Right cardiac atrium (tissue), 5 donors: ENCODE data around the gene PTPRN2. TPM values are rescaled to one million over a fixed set of nuclear protein-coding genes. Genes with fewer than 3 reads are reported as not detected.
A peak's percentile ranks its signal among the peaks of the same experiment; 100 is the strongest.

Experiments
- ATAC-seq, 2 donors: fragments of 200-7000 bp; cut with Tn5 transposase; one replicate each; pipeline versions ENCODE4 v1.8.0 to v1.9.1; 2020; ENCODE audit warnings: moderate library complexity in 2 of 2, mild to moderate bottlenecking in 1 of 2
- DNase-seq, 3 donors: peaks; one replicate each; pipeline ENCODE4 v3.0.0-alpha.2; 2020
- H3K27ac ChIP-seq: one replicate; pipeline ENCODE4 v1.5.1; 2013; ENCODE audit warnings: mild to moderate bottlenecking, low read length, control low read depth, moderate library complexity
- H3K27me3 ChIP-seq: one replicate; pipeline ENCODE4 v1.6.1; 2013; ENCODE audit not compliant: control insufficient read depth, insufficient read depth
- H3K4me1 ChIP-seq: one replicate; pipeline ENCODE4 v1.6.1; 2013; ENCODE audit warnings: low read length; ENCODE audit not compliant: control insufficient read depth, insufficient read depth
- H3K4me3 ChIP-seq: one replicate; pipeline ENCODE4 v1.5.1; 2013; ENCODE audit warnings: low read length, control low read depth
- H3K9me3 ChIP-seq: one replicate; pipeline ENCODE4 v1.6.1; 2013; ENCODE audit warnings: low read length; ENCODE audit not compliant: control insufficient read depth
- WGBS: extraction: QIAGEN DNeasy Blood & Tissue Kit; methylation state at CpG from one replicate; pipeline ENCODE4 v1.1.7; 2013; 5-methylcytosine and 5-hydroxymethylcytosine counted together
- intact Hi-C, 4 donors: fragments of 100-400 bp; cut with DNase I; formaldehyde crosslinking; loops; one replicate each; pipeline versions ENCODE4 v1.11.0 to v1.14.0; 2022 to 2023
- polyA plus RNA-seq: library from polyadenylated mRNA; stranded (reverse); fragments of 200-250 nt; gene quantifications from one replicate; pipeline ENCODE4 v1.2.3, GENCODE V29; 2013
- total RNA-seq, 4 donors: library from RNA; stranded (reverse); fragmentation: NEBNext Ultra II Directional; extraction: Animal tissue kit (Norgen Biotek cat#: 25700); gene quantifications; one replicate each; pipeline ENCODE4 v1.2.1, GENCODE V29; 2021
- donor health status: healthy with polysubstance abuse.
- donor health status: DM: no; HTN: yes; CAD: no.
- donor health status: DM: no; HTN: no; CAD: no.
- donor health status: DM: no; HTN: yes; CAD: no; lungs with severe emphysema.
- donor health status: DM: yes; HTN: yes; CAD: no.

Gene PTPRN2
- total and polyA plus RNA-seq, 5 donors, result 1.5 to 3.9 (median 1.9) TPM

DNA sequence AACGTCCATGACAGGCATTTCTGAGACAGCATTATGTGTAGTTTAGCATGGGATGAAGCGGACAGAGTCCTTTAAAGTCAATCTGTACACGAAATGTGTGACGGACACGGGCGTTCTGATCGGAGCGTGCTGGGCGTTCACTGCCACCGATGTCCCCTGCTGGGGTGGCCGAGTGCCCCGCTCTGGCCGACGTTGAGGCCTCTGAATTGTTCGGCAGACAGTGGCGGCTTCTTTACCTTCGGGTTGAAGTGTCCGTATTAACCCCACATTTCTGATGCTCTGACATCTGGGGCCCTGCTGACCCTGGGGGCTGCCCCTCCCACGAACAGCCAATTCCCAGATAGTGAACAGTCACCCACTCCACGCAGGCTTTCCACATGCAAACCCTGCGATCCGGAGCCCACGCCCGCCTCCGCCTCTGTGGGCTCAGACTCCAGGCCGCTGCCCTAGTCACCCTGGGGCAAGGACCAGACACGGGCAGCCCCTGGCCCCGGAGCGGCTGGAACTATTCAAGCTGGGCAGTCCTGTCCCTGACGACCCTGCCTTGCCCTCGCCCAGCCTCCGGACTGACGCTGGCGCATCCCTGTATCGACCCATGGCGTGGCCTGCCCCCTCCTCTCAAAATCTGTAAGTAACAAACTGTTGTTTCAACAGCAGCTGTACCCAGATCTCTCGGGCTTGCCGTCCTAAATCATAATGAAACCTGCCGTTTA is 445.7 kb downstream of the PTPRN2 start:
- no peak overlapping the region for H3K27ac ChIP-seq
- DNase-seq, result no peak
- peak in 1 of 2 donors; percentile 32 for ATAC-seq
- intact Hi-C loops, result no loop called here
- no peaks in the 10 kb centered on the region for H3K9me3 ChIP-seq
- no peak overlapping the region for H3K4me3 ChIP-seq
- no peaks in the 10 kb centered on the region for H3K27me3 ChIP-seq
- H3K4me1 ChIP-seq, result no peaks in the 10 kb centered on the region
- WGBS, result 81% methylated on average over 39 of the region's 39 CpGs

DNA sequence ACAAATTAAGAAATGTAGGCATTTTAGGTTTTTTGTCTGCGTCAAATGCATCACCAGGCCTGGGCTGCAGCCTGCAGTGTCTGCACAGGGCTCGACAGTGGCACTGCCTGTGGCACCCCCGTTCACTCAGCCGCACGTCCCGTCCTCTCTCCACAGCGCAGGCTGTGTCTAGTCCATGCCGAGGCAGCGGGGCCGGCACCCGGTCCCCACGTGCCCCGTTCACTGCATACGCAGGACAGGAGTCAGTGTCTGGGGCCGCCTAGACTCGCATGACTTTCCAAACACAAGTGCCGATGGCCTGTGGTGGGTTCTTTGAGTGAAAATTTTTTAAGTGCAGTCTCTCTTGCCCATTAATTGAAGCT is 446.4 kb downstream of the PTPRN2 start:
- intact Hi-C loops, result no loop called here
- 88% methylated on average over 17 of the region's 17 CpGs for WGBS
- no peaks in the 10 kb centered on the region for H3K9me3 ChIP-seq
- no peak for ATAC-seq
- H3K4me3 ChIP-seq, result no peak overlapping the region
- DNase-seq, result no peak
- H3K27me3 ChIP-seq, result no peaks in the 10 kb centered on the region
- no peaks in the 10 kb centered on the region for H3K4me1 ChIP-seq
- no peak overlapping the region for H3K27ac ChIP-seq

DNA sequence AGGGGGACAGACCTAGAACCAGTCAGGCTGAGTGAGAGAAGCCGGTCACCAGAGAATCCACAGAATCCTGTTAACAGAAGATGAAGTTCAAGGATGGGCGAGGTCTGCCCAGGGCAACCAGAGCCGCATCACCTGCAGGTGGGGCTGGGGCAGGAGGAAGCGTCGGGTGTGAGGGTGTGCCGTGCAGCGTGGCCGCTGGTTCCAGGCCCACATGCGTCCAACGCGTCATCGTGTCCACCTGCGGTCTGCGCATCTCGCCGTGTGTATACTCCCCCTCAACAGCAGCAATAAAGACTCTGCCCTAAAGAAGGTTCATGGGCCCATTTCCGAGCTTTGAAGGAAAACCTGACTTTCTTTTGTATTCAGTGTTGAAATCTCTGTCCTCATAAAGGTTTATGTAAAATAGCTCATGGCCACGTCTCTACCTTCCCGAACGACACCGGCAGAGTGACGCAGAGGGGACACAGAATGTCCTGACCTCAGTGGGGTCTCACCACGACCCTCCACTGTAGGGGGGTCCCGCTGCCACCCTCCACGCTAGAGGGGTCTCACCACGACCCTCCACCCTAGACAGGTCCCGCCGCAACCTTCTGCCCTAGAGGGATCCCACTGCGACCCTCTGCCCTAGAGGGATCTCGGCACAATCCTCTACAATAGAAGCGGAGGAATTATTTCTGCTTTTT is 446.9 kb downstream of the PTPRN2 start:
- H3K27ac ChIP-seq, result no peak overlapping the region
- ATAC-seq (peak in 1 of 2 donors; percentile 35), DNase-seq (no peak)
- WGBS, result 87% methylated on average over 31 of the region's 31 CpGs
- H3K4me1 ChIP-seq, result no peaks in the 10 kb centered on the region
- intact Hi-C loops, result no loop called here
- H3K9me3 ChIP-seq, result no peaks in the 10 kb centered on the region
- no peak overlapping the region for H3K4me3 ChIP-seq
- H3K27me3 ChIP-seq, result no peaks in the 10 kb centered on the region

DNA sequence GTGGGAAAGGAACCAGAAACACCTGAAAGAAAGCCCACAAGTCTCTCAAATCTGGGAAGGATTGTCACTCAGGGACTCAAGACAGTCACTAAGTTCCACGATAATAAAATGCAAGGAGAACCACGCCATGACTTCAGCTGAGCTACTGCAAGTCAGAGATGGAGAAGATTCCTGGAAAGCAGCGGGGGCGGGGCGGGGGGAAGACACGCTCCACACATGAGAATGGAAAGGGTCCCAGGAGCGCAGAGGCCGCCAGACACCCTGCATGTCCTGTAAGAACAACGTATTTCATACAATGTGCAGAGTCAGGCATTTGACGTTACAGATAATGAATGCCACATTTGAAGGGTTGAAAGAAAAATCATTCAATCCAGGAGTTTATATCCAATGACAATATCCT is 448.1 kb downstream of the PTPRN2 start:
- Histone ChIP-seq H3K4me1 (no peaks in the 10 kb centered on the region), H3K4me3 (no peak overlapping the region), H3K27me3 (no peaks in the 10 kb centered on the region), H3K27ac (no peak overlapping the region), H3K9me3 (no peaks in the 10 kb centered on the region)
- WGBS, result 86% methylated on average over 10 of the region's 10 CpGs
- ATAC-seq, result no peak
- intact Hi-C loops, result no loop called here
- no peak for DNase-seq

DNA sequence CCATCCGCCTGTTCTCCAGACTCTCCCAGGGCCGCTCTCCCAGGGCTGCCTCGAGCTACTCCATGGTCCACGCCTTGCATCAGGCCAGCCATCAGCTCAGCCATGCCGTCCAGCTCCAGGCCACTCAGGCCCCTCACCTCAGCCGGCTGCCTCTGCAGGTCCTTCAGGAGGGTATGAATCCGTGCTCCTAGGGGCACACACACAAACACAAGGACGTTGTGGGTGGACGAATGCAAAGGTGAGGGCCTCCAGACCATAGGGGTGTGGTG is 449.4 kb downstream of the PTPRN2 start:
- intact Hi-C loops, result no loop called here
- ATAC-seq (no peak), DNase-seq (no peak)
- Histone ChIP-seq H3K27me3 (no peaks in the 10 kb centered on the region), H3K9me3 (no peaks in the 10 kb centered on the region), H3K4me1 (no peaks in the 10 kb centered on the region), H3K27ac (no peak overlapping the region), H3K4me3 (no peak overlapping the region)
- 78% methylated on average over 9 of the region's 9 CpGs for WGBS

DNA sequence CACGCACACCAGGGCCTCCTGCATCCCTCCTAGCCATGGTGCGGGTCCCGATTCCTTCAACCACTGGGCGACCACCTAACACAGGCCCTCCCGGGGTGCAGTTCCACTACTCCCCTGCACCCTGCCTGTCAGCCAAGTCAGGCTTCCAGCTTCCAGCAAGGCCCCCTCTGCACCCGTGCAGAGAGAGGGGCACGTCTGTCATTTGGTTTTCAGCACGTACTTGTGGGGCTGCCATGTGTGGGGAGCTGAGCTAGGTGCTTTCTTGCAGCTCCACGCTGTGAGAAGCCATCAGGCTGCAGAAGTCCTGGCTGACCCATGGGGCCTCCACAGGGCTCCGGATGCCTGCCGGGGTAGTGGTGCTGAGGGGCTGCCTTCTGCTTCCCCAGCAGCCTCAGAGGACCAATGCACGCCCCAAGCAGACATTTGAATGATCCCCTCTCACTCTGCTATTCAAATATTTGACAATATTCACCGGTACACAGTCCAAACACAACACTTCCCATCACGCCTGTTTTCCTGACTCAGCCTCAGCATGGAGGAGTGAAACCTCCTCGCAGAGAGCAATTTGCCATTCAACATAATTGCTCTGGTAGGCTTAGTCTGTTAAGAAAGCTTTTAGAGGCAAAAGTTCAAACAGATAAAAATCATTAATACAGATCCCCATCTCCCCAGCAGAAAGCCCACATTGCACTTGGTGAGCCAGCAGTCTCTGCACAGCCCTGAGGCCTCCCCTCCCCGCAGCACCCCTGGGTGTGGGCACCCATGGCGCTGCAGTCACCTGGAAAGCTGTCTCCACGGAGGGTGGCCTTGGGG is 449.9 kb downstream of the PTPRN2 start:
- ATAC-seq (no peak), DNase-seq (no peak)
- Histone ChIP-seq H3K9me3 (no peaks in the 10 kb centered on the region), H3K27me3 (no peaks in the 10 kb centered on the region), H3K4me1 (no peaks in the 10 kb centered on the region), H3K4me3 (no peak overlapping the region), H3K27ac (no peak overlapping the region)
- 81% methylated on average over 18 of the region's 18 CpGs for WGBS
- intact Hi-C loops, result no loop called here

DNA sequence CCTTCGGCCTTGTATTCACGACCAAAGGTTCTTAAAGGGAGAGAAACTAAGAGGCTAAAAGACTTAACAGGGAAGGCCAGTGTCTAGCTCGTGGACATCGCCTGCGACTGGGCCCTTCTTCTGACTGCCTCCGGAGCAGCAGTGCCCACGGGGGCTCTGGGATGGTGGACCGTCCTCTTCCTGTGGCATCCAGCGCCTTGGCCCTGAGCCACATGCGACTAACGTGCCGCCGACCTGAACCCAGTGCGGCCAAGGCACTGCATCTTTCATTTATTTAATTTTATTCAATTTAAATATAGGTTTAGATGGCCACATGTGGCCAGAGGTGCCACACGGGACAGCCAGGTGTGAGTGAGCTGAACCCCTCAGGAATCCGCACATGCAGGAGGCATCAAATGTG is 451.7 kb downstream of the PTPRN2 start:
- intact Hi-C loops, result no loop called here
- Histone ChIP-seq H3K4me3 (no peak overlapping the region), H3K27ac (no peak overlapping the region), H3K9me3 (no peaks in the 10 kb centered on the region), H3K27me3 (no peaks in the 10 kb centered on the region), H3K4me1 (no peaks in the 10 kb centered on the region)
- ATAC-seq (no peak), DNase-seq (no peak)
- 82% methylated on average over 16 of the region's 16 CpGs for WGBS

DNA sequence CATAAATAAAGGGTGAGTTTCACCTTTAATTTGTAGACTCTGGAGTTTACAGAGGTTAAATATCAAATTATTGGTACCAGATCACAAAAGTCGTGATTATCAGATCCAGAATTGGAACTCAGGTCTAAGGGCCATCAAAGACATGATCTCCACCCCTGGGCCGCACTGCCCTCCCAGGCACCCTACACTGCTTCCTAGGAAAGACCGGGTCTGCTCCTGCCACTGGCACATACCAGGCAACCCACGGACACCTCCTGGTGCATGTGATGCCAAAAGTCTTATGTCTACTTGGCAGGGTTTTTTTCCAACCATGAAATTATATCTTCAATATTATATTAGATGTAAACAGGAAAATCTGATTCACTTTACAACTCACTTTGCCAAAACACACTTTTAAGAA is 452.8 kb downstream of the PTPRN2 start:
- Histone ChIP-seq H3K27me3 (no peaks in the 10 kb centered on the region), H3K9me3 (no peaks in the 10 kb centered on the region), H3K27ac (no peak overlapping the region), H3K4me3 (no peak overlapping the region), H3K4me1 (no peaks in the 10 kb centered on the region)
- intact Hi-C loops, result no loop called here
- 77% methylated on average over 4 of the region's 4 CpGs for WGBS
- ATAC-seq, result no peak
- no peak for DNase-seq

DNA sequence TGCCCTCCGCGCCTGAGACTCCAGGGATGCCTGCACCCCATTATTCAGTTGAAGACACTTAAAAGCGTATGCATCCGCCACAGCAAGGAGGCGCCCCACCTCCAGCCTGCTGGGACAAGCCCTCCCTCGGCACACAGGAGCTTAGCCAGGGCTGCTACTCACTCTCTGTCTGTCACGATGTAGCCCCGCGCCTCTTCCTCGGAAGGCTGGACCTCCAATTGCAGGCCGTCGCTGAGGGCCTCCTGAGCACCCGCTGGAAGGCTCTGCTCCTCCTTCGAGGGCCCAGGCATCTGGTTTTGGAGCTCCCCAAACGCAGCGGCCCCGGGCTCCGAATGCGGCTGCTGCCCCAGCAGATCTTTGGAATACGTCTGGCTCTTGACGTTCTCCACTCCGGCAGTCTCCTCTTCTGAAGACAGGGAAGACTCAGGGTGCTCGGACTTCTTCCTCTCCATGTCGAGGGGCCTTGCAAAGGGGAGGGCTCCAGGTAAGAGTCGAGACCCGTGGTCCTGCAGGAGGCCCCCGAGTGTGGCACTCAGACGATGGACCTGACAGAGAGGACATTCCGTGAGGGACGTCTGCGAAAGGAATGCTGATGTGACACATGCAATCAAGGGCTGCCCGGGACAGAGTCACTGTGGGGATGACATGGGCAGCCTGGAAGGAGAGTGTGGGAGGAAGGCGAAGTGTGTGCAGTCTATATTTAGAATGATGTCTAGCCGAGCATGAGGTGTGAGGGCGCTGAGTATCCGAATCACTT is 453.9 kb downstream of the PTPRN2 start:
- H3K27me3 ChIP-seq, result no peaks in the 10 kb centered on the region
- DNase-seq (no peak), ATAC-seq (no peak)
- no peaks in the 10 kb centered on the region for H3K9me3 ChIP-seq
- no peak overlapping the region for H3K4me3 ChIP-seq
- H3K27ac ChIP-seq, result no peak overlapping the region
- H3K4me1 ChIP-seq, result no peaks in the 10 kb centered on the region
- intact Hi-C loops, result no loop called here
- 83% methylated on average over 36 of the region's 36 CpGs for WGBS

DNA sequence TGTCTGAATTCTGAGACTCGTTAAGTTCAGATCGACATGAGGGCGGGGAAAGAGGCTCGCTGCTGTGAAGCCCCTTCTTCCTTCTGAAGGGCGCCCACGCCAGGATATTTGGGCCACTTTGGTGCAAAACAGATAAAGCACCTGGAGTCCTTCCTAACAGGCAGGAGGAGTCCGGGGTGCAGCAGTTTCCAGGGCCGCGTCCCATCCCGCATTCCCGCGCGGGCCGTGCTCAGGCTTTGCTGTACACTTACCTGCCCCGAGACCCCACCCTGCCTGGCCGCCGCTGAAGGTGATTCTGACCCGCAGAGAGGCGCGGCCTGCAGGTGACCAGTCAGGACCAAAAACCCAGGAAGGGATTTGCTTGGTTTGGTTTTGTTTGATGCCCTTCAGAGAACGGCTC is 454.6 kb downstream of the PTPRN2 start:
- DNase-seq (no peak), ATAC-seq (no peak)
- H3K4me1 ChIP-seq, result no peaks in the 10 kb centered on the region
- H3K9me3 ChIP-seq, result no peaks in the 10 kb centered on the region
- H3K27ac ChIP-seq, result no peak overlapping the region
- intact Hi-C loops, result no loop called here
- no peak overlapping the region for H3K4me3 ChIP-seq
- WGBS, result 94% methylated on average over 21 of the region's 21 CpGs
- no peaks in the 10 kb centered on the region for H3K27me3 ChIP-seq

DNA sequence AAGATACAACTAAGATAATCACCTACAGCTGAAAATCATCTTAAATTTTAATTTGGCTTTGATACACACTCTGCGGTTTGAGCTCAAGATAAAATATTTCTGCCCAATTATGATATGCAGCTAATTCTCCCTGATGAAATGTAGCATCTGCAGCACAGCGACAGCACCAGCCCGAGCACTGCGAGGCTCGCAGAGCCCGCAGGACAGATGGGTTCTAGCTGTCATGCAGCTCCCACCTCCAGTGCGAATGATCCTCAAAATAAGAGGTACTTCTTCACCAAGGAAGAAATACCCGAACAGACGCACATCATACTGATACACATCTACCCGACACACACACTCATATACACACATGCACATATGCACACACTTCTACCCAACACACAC is 457.6 kb downstream of the PTPRN2 start:
- Histone ChIP-seq H3K4me3 (no peak overlapping the region), H3K27ac (no peak overlapping the region), H3K27me3 (no peaks in the 10 kb centered on the region), H3K9me3 (no peaks in the 10 kb centered on the region), H3K4me1 (no peaks in the 10 kb centered on the region)
- intact Hi-C loops, result no loop called here
- WGBS, result 97% methylated on average over 10 of the region's 10 CpGs
- no peak for ATAC-seq
- DNase-seq, result no peak
